D721Med (cell line): ENCODE results near the gene NUP210L.

Source experiments
- DNase-seq: peaks from one replicate; pipeline ENCODE4 v3.0.0; 2011; ENCODE audit warnings: low spot score; ENCODE audit not compliant: insufficient read length
- FAIRE-seq: peaks from 2 replicates; lab custom pipeline; 2011; peaks lifted over from hg19 to GRCh38; lab: Jason Lieb, UNC
- CTCF ChIP-seq: IDR thresholded peaks from 2 replicates; pipeline ENCODE4 v1.5.1; 2012; ENCODE audit warnings: mild to moderate bottlenecking, control low read depth; ENCODE audit not compliant: insufficient read depth; ENCODE audit errors: missing control alignments

NUP210L gene

GRCh38 chr1:153951183-153951582 lies 203.7 kb downstream of the NUP210L start:
- TF ChIP-seq CTCF: no peak
- FAIRE-seq: no peak

GRCh38 chr1:153946622-153947241 lies 208.1 kb downstream of the NUP210L start, which contains the start of gene DENND4B:
DENND4B (minus strand) TSS chr1:153946718; CDS start chr1:153944374, 2,344 bp downstream.
- DNase-seq: peak; percentile 100
- no peak for FAIRE-seq
- TF ChIP-seq CTCF: peak; percentile 83

More at GRCh38 chr1:153951183-153951582, 203.7 kb downstream of the NUP210L start:
- DNase-seq: no peak

GRCh38 chr1:153945795-153946621 lies 208.9 kb downstream of the NUP210L start:
- no peak for TF ChIP-seq CTCF
- DNase-seq (peak; percentile 63), FAIRE-seq (no peak)

GRCh38 chr1:153945131-153945794 lies 209.6 kb downstream of the NUP210L start:
- FAIRE-seq: no peak

GRCh38 chr1:153944827-153945117 lies 210.1 kb downstream of the NUP210L start:
- no peak for TF ChIP-seq CTCF
- no peak for DNase-seq
- no peak for FAIRE-seq

More at GRCh38 chr1:153945131-153945794, 209.6 kb downstream of the NUP210L start:
- no peak for DNase-seq
- no peak for TF ChIP-seq CTCF

- DNase-seq (no peak), FAIRE-seq (peak; percentile 58)
- TF ChIP-seq CTCF: no peak
These were observed 210.7 kb downstream of the NUP210L start for GRCh38 chr1:153944005-153944826.
